Loucy (cell line): ENCODE measurements around the gene SLC23A3.

ENCODE experiments used
- EZH2phosphoT487 ChIP-seq: fragments of 200-600 bp; IDR thresholded peaks from 2 replicates; pipeline ENCODE4 v1.6.1; 2018; ENCODE audit warnings: antibody characterized with exemption, mild to moderate bottlenecking, moderate library complexity, borderline replicate concordance
- TF ChIP-seq, protein P1 (sequence below): fragments of 200-600 bp; sonication (generic); conservative IDR thresholded peaks from 2 replicates; pipeline ENCODE4 v1.5.1; 2014; ENCODE audit warnings: mild to moderate bottlenecking, antibody characterized with exemption, low read length

DNA sequence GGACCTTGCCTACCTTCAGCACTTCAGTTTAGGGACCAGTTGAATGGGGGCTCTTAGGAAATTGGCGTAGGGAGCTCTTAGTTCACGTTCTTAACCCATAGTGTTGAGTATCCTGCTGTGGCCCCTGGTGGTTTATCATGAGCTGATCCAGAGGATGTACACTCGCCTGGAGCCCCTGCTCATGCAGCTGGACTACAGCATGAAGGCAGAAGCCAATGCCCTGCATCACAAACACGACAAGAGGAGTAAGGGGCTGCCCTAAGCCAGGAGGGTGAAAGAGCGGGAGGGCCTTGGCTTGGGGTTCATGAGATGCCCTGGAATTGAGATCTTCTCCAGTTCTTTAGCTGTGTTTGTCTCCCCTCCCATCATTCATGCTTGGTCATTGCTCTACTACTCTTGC, 11.1 kb upstream of the SLC23A3 start:
- TF ChIP-seq, protein P1, sequence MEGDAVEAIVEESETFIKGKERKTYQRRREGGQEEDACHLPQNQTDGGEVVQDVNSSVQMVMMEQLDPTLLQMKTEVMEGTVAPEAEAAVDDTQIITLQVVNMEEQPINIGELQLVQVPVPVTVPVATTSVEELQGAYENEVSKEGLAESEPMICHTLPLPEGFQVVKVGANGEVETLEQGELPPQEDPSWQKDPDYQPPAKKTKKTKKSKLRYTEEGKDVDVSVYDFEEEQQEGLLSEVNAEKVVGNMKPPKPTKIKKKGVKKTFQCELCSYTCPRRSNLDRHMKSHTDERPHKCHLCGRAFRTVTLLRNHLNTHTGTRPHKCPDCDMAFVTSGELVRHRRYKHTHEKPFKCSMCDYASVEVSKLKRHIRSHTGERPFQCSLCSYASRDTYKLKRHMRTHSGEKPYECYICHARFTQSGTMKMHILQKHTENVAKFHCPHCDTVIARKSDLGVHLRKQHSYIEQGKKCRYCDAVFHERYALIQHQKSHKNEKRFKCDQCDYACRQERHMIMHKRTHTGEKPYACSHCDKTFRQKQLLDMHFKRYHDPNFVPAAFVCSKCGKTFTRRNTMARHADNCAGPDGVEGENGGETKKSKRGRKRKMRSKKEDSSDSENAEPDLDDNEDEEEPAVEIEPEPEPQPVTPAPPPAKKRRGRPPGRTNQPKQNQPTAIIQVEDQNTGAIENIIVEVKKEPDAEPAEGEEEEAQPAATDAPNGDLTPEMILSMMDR, result no peak
- TF ChIP-seq EZH2phosphoT487, result no peak
